ENCODE data around the gene TUBA1C. TPM values are rescaled to one million over a fixed set of nuclear protein-coding genes. Genes with fewer than 3 reads are reported as not detected.
A peak's percentile ranks its signal among the peaks of the same experiment; 100 is the strongest.

Gene TUBA1C
- total and polyA plus RNA-seq, 2 of the 4 experiments (the other 2 are of a cell fraction): 1,420 to 2,555 TPM

- H4K5ac ChIP-seq (ENCODE audit: low read depth, low read length): peak overlapping the region; percentile 38; the same call in 1 of the 2 replicates
- H4K91ac ChIP-seq (ENCODE audit: insufficient read depth, low read depth, low read length): no peak overlapping the region; the same call in 1 of the 2 replicates
- DNase-seq (peak; percentile 72), ATAC-seq (ENCODE audit: low read depth) (no peak)
- no peak overlapping the region for H2AFZ ChIP-seq (replicated peaks; ENCODE audit: low read length, poor library complexity)
- no peak overlapping the region for H2AK9ac ChIP-seq (replicated peaks; ENCODE audit: low read depth, low read length, poor library complexity)
- CTCF ChIA-PET: no interaction called here
- in situ Hi-C loops (cut with MboI; ENCODE audit: low sequenced_read_pairs) (no loop called here), dilution Hi-C loops (cut with HindIII; ENCODE audit: low sequenced_read_pairs, unreplicated experiment) (no loop called here), intact Hi-C loops (cut with micrococcal nuclease) (loop anchor here (10.0 kb wide), 1 partner anchor 125 kb away; the partner anchor contains the start of gene TUBA1B)
- peak overlapping the region; percentile 93 for H2BK5ac ChIP-seq (ENCODE audit: low read depth, low read length, poor library complexity, severe bottlenecking)
- H3K27ac ChIP-seq (ENCODE audit: insufficient read depth, low read length): peak overlapping the region; percentile 35; the same call in 1 of the 2 replicates
- peak overlapping the region; percentile 28; the same call in 1 of the 2 replicates for H3K4me2 ChIP-seq (ENCODE audit: low read depth, low read length)
- peak overlapping the region; percentile 65 for H2BK120ac ChIP-seq (ENCODE audit: low read depth, low read length)
- H3K56ac ChIP-seq (ENCODE audit: extremely low read depth, insufficient read depth, low read length): peak overlapping the region; percentile 75; the same call in 1 of the 2 replicates
- TF ChIP-seq CEBPB (IDR thresholded peaks at IDR 0.05; ENCODE audit: low read depth, low read length) (peak; percentile 52; the same call in 1 of the 2 replicates), MXI1 (IDR thresholded peaks at IDR 0.05; ENCODE audit: borderline replicate concordance, low read depth, low read length) (no peak)
- peaks cover 7% of the 10 kb centered on the region for H4K20me1 ChIP-seq (ENCODE audit: insufficient read depth, low read length)
- peaks cover 20% of the 10 kb centered on the region; the same call in 1 of the 2 replicates for H3K9me1 ChIP-seq (ENCODE audit: insufficient read depth, low read length)
- no peaks in the 10 kb centered on the region for H3K36me3 ChIP-seq (ENCODE audit: control insufficient read depth, insufficient read depth, low read length)
- H4K8ac ChIP-seq (ENCODE audit: low read depth in 2 of 2, low read length in 2 of 2): peak overlapping the region in 1 of 2 experiments; percentile 80; a peak in 2 of 4 replicates
- H3K9me3 ChIP-seq (ENCODE audit: control insufficient read depth, insufficient read depth, low read length): no peaks in the 10 kb centered on the region
- no peak overlapping the region for H3K4me3 ChIP-seq (ENCODE audit: insufficient read depth, low read depth, low read length)
- H3K14ac ChIP-seq (replicated peaks; ENCODE audit: low read depth, low read length): peak overlapping the region; percentile 99
- peak overlapping the region; percentile 36; the same call in 1 of the 3 replicates for H2BK15ac ChIP-seq (ENCODE audit: low read depth, low read length)
- no CpG with 5 or more reads among the region's 3 CpGs for WGBS, 2 experiments (ENCODE audit: extremely low coverage in 2 of 2, insufficient read length in 1 of 2)
- no TSS peak for BruUV-seq (replicated peaks)
- H2AK5ac ChIP-seq (ENCODE audit: low read depth, low read length): peak overlapping the region; percentile 55
- peak overlapping the region; percentile 75; the same call in 1 of the 2 replicates for H2BK20ac ChIP-seq (ENCODE audit: low read depth, low read length)
- POLR2A ChIA-PET (ENCODE audit: unreplicated experiment): no interaction called here
- H3K9ac ChIP-seq (ENCODE audit: low read depth, low read length): peak overlapping the region; percentile 33; the same call in 1 of the 2 replicates
- no peaks in the 10 kb centered on the region for H3K27me3 ChIP-seq (ENCODE audit: control insufficient read depth, insufficient read depth, low read length)
- H3K4ac ChIP-seq (ENCODE audit: low read depth, low read length): peak overlapping the region; percentile 69; the same call in 1 of the 2 replicates
- H3K23ac ChIP-seq (ENCODE audit: low read depth, low read length): peak overlapping the region; percentile 89
- peak overlapping the region; percentile 38; the same call in 1 of the 2 replicates for H3K18ac ChIP-seq (ENCODE audit: low read depth, low read length)
- peaks cover 10 to 55% of the 10 kb centered on the region in 2 experiments for H3K79me1 ChIP-seq (ENCODE audit: low read depth in 1 of 2, low read length in 2 of 2)
- H3K4me1 ChIP-seq (ENCODE audit: control insufficient read depth, insufficient read depth, low read length): peaks cover 15% of the 10 kb centered on the region
Measured at GRCh38 chr12:49260166-49260565, 4.7 kb upstream of the TUBA1C start.

Measured in IMR-90 (cell line).